ENCODE results near the gene HOXB7. TPM values are rescaled to one million over a fixed set of nuclear protein-coding genes. Genes with fewer than 3 reads are reported as not detected.

The HOXB7 gene
- total RNA-seq, 2 donors from 2014 or later: 0.52 TPM; not detected in 1

DNA sequence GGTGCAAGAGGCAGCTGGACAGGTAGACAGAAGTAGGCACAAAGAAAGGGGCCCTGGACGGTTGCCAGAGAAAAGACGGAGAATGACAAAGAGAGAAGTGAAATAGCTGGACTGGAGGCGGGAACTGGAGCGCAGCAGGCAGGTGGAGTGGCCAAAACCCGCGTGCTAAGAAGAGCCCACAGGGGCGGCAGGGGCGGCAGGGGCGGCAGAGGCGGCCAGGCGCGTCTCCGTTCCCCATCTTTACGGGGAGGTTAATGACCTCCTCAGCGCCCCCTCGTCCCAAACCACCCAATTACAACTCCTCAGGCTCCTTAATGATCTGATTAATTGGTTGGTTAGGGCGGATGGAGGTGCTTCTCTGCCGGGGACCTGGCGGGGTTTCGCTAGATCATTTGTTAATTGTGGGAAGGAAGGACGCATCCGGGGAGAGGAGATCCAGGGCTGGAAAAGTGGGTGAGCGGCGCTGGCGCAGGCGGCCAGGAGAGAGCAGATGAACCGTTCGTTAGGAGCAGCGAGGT, 30.8 kb upstream of the HOXB7 start:
- no peak overlapping the region for H3K27ac ChIP-seq
- no peaks in the 10 kb centered on the region for H3K9me3 ChIP-seq
- no peaks in the 10 kb centered on the region for H3K36me3 ChIP-seq (replicated peaks in 1 of 2; ENCODE audit: insufficient read depth in 1 of 2, low read depth in 2 of 2)
- DNase-seq (no peak), ATAC-seq (no peak)
- no peak overlapping the region for H3K4me3 ChIP-seq
- no peak for TF ChIP-seq POLR2A (IDR thresholded peaks at IDR 0.05)
- TF ChIP-seq, protein P1, sequence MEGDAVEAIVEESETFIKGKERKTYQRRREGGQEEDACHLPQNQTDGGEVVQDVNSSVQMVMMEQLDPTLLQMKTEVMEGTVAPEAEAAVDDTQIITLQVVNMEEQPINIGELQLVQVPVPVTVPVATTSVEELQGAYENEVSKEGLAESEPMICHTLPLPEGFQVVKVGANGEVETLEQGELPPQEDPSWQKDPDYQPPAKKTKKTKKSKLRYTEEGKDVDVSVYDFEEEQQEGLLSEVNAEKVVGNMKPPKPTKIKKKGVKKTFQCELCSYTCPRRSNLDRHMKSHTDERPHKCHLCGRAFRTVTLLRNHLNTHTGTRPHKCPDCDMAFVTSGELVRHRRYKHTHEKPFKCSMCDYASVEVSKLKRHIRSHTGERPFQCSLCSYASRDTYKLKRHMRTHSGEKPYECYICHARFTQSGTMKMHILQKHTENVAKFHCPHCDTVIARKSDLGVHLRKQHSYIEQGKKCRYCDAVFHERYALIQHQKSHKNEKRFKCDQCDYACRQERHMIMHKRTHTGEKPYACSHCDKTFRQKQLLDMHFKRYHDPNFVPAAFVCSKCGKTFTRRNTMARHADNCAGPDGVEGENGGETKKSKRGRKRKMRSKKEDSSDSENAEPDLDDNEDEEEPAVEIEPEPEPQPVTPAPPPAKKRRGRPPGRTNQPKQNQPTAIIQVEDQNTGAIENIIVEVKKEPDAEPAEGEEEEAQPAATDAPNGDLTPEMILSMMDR (IDR thresholded peaks at IDR 0.05): no peak
- H3K27me3 ChIP-seq: peaks cover 0 to 52% of the 10 kb centered on the region in 2 donors
- 6 to 11% methylated on average over 29 of the region's 29 CpGs for WGBS, 2 donors
- intact Hi-C loops (cut with DNase I): no loop called here
- peaks cover 17% of the 10 kb centered on the region for H3K4me1 ChIP-seq

DNA sequence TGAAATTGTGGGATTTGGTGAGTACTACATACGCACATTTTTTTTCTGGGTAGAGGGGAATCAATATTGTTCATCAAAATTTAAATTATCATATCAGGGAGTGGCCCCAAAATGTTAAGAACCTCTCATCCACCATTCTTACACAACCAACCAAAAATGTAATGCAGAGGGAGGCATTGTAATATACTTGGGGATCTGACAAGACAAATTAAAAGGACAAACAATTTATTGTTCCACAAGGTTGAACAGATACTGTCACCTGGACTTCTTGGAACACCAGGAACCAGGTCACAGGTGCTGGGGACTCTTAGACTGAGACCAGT, 30.0 kb upstream of the HOXB7 start:
- H3K9me3 ChIP-seq: no peaks in the 10 kb centered on the region
- intact Hi-C loops (cut with DNase I): no loop called here
- 50 to 61% methylated on average over 1 of the region's 1 CpG for WGBS, 2 donors

DNA sequence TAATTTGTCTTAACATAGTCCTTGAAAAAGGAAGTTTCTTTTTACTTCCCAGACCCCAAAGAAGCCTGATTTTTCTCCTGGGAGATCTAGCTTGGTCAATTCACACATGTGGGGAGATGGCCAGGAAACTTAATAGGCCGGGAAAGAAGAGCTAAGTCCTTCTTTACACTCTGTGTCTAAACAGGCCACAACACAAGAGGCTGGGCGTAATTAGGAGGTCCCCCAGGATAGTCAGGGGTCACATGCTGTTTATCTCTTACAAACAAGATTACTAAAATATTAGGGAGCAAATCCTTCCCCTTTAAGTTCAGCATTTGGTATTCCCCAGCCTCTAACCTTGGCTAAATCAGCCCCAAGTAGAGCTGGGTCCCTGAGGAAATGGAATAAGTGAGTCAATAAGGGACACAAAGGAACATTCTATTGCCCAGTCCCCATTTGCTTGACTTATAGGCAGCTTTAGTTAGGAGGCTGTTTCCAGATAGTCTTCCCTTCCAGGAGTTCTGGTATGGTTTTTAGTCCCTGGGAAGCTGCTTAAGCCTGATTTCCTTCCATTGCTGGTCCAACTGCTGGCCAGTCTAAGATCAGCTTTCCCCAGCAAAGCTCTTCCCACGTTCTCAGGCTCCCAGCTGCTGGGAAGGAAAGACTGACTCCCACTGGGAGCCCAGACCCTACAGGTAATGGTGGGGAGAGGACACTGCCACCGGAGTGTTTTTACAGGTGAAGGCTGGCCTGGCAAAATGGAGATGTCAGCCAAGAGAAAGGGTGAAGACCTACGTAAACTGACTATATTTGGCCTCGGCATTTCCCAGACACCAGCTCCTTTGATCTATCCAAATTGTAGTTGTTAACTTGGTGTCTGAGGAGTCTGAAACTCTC, 29.4 kb upstream of the HOXB7 start:
- H3K27ac ChIP-seq: no peak overlapping the region
- TF ChIP-seq, protein P1 (IDR thresholded peaks at IDR 0.05): no peak
- TF ChIP-seq POLR2A (IDR thresholded peaks at IDR 0.05): no peak
- no peaks in the 10 kb centered on the region for H3K9me3 ChIP-seq
- peaks cover 16% of the 10 kb centered on the region for H3K4me1 ChIP-seq
- intact Hi-C loops (cut with DNase I): no loop called here
- no peak overlapping the region for H3K4me3 ChIP-seq
- WGBS, 2 donors: 54 to 57% methylated on average over 6 of the region's 6 CpGs
- DNase-seq (no peak), ATAC-seq (no peak)
- H3K27me3 ChIP-seq: peaks cover 0 to 65% of the 10 kb centered on the region in 2 donors
- H3K36me3 ChIP-seq (replicated peaks in 1 of 2; ENCODE audit: insufficient read depth in 1 of 2, low read depth in 2 of 2): no peaks in the 10 kb centered on the region

More for the DNA sequence above, 30.0 kb upstream of the HOXB7 start:
- Histone ChIP-seq H3K36me3 (replicated peaks in 1 of 2; ENCODE audit: insufficient read depth in 1 of 2, low read depth in 2 of 2) (no peaks in the 10 kb centered on the region), H3K27ac (no peak overlapping the region), H3K4me1 (peaks cover 16% of the 10 kb centered on the region), H3K27me3 (peaks cover 0 to 59% of the 10 kb centered on the region in 2 donors), H3K4me3 (no peak overlapping the region)
- ATAC-seq (no peak), DNase-seq (no peak)
- TF ChIP-seq, protein P1 (IDR thresholded peaks at IDR 0.05): no peak
- no peak for TF ChIP-seq POLR2A (IDR thresholded peaks at IDR 0.05)

DNA sequence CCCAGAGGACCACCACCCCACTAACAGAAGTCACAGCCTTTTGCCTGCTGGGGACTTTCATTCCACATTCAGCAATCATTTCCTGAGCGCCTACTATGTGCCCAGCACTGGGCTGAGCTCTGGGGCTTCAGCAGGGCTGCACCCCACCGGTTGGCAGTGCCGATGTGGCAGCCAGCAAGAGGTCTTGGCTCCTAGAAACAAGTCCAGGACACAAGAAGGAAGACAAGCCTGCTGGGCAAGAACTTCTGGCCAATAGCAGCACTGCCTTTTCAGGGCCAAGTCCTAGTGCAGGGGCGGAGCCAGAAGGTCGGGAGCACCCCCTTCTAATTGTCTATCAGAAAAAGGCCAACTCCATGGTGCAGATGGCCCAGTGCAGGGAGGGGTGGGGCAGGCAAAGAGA, 28.3 kb upstream of the HOXB7 start:
- ATAC-seq (no peak), DNase-seq (no peak)
- Histone ChIP-seq H3K27ac (no peak overlapping the region), H3K4me1 (peaks cover 16% of the 10 kb centered on the region), H3K36me3 (replicated peaks in 1 of 2; ENCODE audit: insufficient read depth in 1 of 2, low read depth in 2 of 2) (no peaks in the 10 kb centered on the region), H3K9me3 (no peaks in the 10 kb centered on the region), H3K4me3 (no peak overlapping the region), H3K27me3 (peaks cover 0 to 73% of the 10 kb centered on the region in 2 donors)
- intact Hi-C loops (cut with DNase I): no loop called here
- 12 to 15% methylated on average over 3 to 5 of the region's 5 CpGs for WGBS, 2 donors
- no peak for TF ChIP-seq POLR2A (IDR thresholded peaks at IDR 0.05)
- TF ChIP-seq, protein P1 (IDR thresholded peaks at IDR 0.05): no peak
